ENCODE data around the gene C3orf52. TPM values are rescaled to one million over a fixed set of nuclear protein-coding genes. Genes with fewer than 3 reads are reported as not detected.

C3orf52 gene
- total RNA-seq, 1 donor from 2014 or later = 1.4 TPM

DNA sequence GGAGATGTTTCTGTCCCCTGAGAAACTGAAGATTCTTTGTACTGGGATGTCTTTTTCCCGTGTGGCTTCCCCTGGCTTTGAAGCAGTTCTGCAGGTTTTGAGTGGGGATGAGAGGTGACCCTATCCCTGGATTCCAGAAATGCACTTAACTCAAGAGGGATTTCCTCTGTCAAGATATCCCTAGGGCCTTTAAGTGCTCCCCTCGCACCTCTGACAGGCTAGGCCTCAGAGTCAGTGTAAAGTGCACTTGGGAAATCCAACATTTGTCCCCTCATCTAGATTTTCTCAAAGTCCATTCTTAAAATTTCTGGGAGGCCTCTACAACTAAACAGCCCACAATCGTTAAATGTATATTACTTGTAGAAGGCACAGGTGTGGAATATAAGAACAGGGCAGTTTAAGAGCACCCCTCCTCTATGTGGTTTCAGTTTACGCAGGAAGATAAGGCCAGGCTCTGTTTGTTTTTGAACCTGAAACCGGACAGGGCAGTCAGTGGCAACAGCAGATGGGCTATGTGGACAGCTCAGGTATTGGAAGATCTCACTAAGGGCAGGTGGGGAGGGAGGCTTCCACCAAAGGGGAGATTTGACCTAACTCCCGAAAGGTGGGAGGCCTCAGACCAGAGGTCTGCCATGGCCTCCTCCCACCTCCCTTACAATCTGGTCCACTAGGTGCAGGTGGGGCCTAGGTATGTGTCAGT is 4.8 kb downstream of the C3orf52 start:
- H3K27ac Mint-ChIP-seq (ENCODE audit: unreplicated experiment) = no peak overlapping the region
- H3K27me3 Mint-ChIP-seq (ENCODE audit: unreplicated experiment) = no peaks in the 10 kb centered on the region
- TF ChIP-seq, protein P1, sequence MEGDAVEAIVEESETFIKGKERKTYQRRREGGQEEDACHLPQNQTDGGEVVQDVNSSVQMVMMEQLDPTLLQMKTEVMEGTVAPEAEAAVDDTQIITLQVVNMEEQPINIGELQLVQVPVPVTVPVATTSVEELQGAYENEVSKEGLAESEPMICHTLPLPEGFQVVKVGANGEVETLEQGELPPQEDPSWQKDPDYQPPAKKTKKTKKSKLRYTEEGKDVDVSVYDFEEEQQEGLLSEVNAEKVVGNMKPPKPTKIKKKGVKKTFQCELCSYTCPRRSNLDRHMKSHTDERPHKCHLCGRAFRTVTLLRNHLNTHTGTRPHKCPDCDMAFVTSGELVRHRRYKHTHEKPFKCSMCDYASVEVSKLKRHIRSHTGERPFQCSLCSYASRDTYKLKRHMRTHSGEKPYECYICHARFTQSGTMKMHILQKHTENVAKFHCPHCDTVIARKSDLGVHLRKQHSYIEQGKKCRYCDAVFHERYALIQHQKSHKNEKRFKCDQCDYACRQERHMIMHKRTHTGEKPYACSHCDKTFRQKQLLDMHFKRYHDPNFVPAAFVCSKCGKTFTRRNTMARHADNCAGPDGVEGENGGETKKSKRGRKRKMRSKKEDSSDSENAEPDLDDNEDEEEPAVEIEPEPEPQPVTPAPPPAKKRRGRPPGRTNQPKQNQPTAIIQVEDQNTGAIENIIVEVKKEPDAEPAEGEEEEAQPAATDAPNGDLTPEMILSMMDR (IDR thresholded peaks at IDR 0.05) = no peak
- no peak for DNase-seq (ENCODE audit: extremely low spot score, unreplicated experiment)
- peaks cover 2% of the 10 kb centered on the region for H3K36me3 Mint-ChIP-seq (ENCODE audit: unreplicated experiment)
- peaks cover 6% of the 10 kb centered on the region for H3K9me3 Mint-ChIP-seq (ENCODE audit: unreplicated experiment)
- H3K4me3 Mint-ChIP-seq (ENCODE audit: unreplicated experiment) = no peak overlapping the region
- peaks cover 26% of the 10 kb centered on the region for H3K4me1 Mint-ChIP-seq (ENCODE audit: unreplicated experiment)

DNA sequence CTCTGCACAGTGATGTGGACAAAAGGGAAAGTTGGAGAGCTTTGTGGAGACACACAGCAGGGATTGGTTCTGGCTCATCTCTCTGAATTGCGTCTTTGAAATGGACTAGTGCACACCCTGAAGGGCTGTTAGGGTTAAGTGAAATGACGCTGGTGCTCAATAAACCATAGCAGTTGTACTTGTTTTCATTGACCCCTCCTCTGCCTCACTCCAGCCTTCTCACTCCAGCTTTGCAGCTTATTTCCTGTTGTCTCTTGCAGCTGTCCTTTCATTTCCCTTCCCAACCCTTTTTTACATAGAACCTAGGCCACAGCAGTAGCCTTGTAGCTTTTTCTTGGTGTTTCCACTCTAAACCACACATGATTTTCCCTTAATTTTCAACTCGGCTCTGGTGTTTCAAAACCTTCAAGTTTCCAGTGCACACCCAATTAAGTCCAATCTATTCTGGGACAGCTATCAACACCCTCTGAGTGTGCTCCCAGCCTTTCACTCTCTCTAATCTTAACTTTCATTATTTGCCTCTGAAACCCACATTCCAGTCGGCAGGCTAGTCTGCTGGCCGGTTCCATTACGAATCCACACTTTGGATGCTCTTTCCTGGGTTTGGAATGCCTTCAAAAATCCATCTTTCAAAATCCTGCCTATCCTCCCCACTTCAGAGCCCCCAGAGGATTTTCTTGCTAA is 6.4 kb downstream of the C3orf52 start:
- TF ChIP-seq, protein P1 (IDR thresholded peaks at IDR 0.05) = no peak
- Mint-ChIP-seq H3K9me3 (ENCODE audit: unreplicated experiment) (peaks cover 6% of the 10 kb centered on the region), H3K36me3 (ENCODE audit: unreplicated experiment) (peaks cover 2% of the 10 kb centered on the region), H3K4me3 (ENCODE audit: unreplicated experiment) (no peak overlapping the region), H3K4me1 (ENCODE audit: unreplicated experiment) (peaks cover 27% of the 10 kb centered on the region), H3K27me3 (ENCODE audit: unreplicated experiment) (no peaks in the 10 kb centered on the region), H3K27ac (ENCODE audit: unreplicated experiment) (no peak overlapping the region)
- no peak for DNase-seq (ENCODE audit: extremely low spot score, unreplicated experiment)

DNA sequence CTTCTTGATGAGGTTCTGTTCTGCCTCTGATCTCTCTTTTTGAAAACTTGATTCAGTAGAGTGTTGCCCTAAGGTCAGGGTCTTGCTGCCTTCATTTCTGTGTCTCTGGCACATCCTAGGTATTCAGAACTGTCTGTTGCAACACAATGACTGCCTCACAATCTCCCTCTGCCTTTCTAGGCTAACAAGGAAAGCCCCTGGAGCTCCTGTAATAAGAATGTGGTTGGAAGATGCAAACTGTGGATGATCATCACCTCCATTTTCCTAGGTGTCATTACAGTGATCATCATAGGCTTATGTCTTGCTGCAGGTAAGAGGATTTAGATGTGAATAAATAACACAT is 7.0 kb downstream of the C3orf52 start:
- Mint-ChIP-seq H3K27me3 (ENCODE audit: unreplicated experiment) (no peaks in the 10 kb centered on the region), H3K36me3 (ENCODE audit: unreplicated experiment) (peaks cover 2% of the 10 kb centered on the region), H3K4me3 (ENCODE audit: unreplicated experiment) (no peak overlapping the region), H3K9me3 (ENCODE audit: unreplicated experiment) (peaks cover 6% of the 10 kb centered on the region), H3K27ac (ENCODE audit: unreplicated experiment) (no peak overlapping the region), H3K4me1 (ENCODE audit: unreplicated experiment) (peaks cover 32% of the 10 kb centered on the region)
- TF ChIP-seq, protein P1 (IDR thresholded peaks at IDR 0.05) = no peak
- DNase-seq (ENCODE audit: extremely low spot score, unreplicated experiment) = no peak

DNA sequence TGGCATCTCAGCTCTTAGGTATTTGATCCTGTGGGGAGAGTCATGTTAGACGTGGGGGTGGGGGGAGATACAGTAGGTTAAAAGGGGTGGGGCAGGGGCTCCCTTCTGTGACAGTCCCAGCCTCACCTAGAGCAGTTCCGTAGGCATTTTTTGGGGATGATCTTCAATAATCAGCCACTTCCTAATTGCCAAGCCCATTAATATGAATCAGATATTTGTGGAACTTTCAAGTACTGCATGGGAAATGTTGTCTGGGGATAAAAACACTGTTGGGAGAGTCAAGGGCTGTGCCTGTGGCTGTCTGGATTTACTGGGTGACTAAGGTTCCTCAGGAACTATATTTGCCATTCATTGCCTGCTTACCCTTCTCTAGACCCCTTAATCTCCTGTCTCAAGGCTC is 9.5 kb downstream of the C3orf52 start:
- TF ChIP-seq, protein P1 (IDR thresholded peaks at IDR 0.05) = no peak
- Mint-ChIP-seq H3K27me3 (ENCODE audit: unreplicated experiment) (no peaks in the 10 kb centered on the region), H3K4me3 (ENCODE audit: unreplicated experiment) (no peak overlapping the region), H3K9me3 (ENCODE audit: unreplicated experiment) (peaks cover 6% of the 10 kb centered on the region), H3K27ac (ENCODE audit: unreplicated experiment) (no peak overlapping the region), H3K4me1 (ENCODE audit: unreplicated experiment) (peaks cover 30% of the 10 kb centered on the region), H3K36me3 (ENCODE audit: unreplicated experiment) (peaks cover 2% of the 10 kb centered on the region)
- DNase-seq (ENCODE audit: extremely low spot score, unreplicated experiment) = no peak

DNA sequence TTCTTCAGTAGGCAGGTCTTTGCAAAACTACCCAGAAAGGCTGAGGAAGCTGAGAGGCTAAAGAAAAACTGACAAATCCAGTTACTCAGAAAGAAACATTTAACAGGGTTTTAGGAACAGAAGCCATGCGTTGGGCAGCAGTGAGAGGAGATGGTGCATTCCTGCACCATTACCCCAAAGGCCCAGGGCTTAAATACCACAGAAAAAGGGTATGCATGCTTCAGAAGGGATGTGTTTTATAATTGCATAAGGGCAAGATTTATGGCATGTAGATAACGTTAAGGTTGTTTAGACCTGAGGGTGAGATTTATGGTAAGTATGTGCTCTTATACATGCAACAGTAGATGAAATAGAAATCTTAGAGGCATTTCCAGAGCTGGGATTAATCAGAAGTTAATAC is 10.0 kb downstream of the C3orf52 start:
- Mint-ChIP-seq H3K27ac (ENCODE audit: unreplicated experiment) (no peak overlapping the region), H3K4me3 (ENCODE audit: unreplicated experiment) (no peak overlapping the region), H3K36me3 (ENCODE audit: unreplicated experiment) (peaks cover 2% of the 10 kb centered on the region), H3K27me3 (ENCODE audit: unreplicated experiment) (no peaks in the 10 kb centered on the region), H3K9me3 (ENCODE audit: unreplicated experiment) (peaks cover 6% of the 10 kb centered on the region), H3K4me1 (ENCODE audit: unreplicated experiment) (peaks cover 30% of the 10 kb centered on the region)
- DNase-seq (ENCODE audit: extremely low spot score, unreplicated experiment) = no peak
- TF ChIP-seq, protein P1 (IDR thresholded peaks at IDR 0.05) = no peak
